ENCODE data around the gene ZIC1. TPM values are rescaled to one million over a fixed set of nuclear protein-coding genes. Genes with fewer than 3 reads are reported as not detected.

The ZIC1 gene
- total and polyA plus RNA-seq, 2 of the 4 experiments (the other 2 are of a cell fraction), result not detected

- H3K4me1 ChIP-seq (ENCODE audit: control insufficient read depth, insufficient read depth, low read length), result no peaks in the 10 kb centered on the region
- no peak overlapping the region for H2AFZ ChIP-seq (replicated peaks; ENCODE audit: low read length, poor library complexity)
- BruUV-seq (replicated peaks), result no TSS peak
- no peak overlapping the region for H3K56ac ChIP-seq (ENCODE audit: extremely low read depth, insufficient read depth, low read length)
- H3K23ac ChIP-seq (ENCODE audit: low read depth, low read length), result no peak overlapping the region
- H3K18ac ChIP-seq (ENCODE audit: low read depth, low read length), result no peak overlapping the region
- H3K9ac ChIP-seq (ENCODE audit: low read depth, low read length), result no peak overlapping the region
- no peak overlapping the region for H2BK120ac ChIP-seq (ENCODE audit: low read depth, low read length)
- intact Hi-C loops (cut with micrococcal nuclease) (no loop called here), in situ Hi-C loops (cut with MboI; ENCODE audit: low sequenced_read_pairs) (no loop called here), dilution Hi-C loops (cut with HindIII; ENCODE audit: low sequenced_read_pairs, unreplicated experiment) (no loop called here)
- H2BK15ac ChIP-seq (ENCODE audit: low read depth, low read length), result no peak overlapping the region
- no peaks in the 10 kb centered on the region for H3K9me1 ChIP-seq (ENCODE audit: insufficient read depth, low read length)
- CTCF ChIA-PET, result no interaction called here
- H4K20me1 ChIP-seq (ENCODE audit: insufficient read depth, low read length), result no peaks in the 10 kb centered on the region
- H4K91ac ChIP-seq (ENCODE audit: insufficient read depth, low read depth, low read length), result no peak overlapping the region
- H3K9me3 ChIP-seq (ENCODE audit: control insufficient read depth, insufficient read depth, low read length), result peaks cover 8% of the 10 kb centered on the region
- no peak overlapping the region for H3K4ac ChIP-seq (ENCODE audit: low read depth, low read length)
- H3K79me1 ChIP-seq (ENCODE audit: low read depth in 1 of 2, low read length in 2 of 2), result no peaks in the 10 kb centered on the region
- H4K8ac ChIP-seq (ENCODE audit: low read depth in 2 of 2, low read length in 2 of 2), result no peak overlapping the region
- H3K4me2 ChIP-seq (ENCODE audit: low read depth, low read length), result no peak overlapping the region
- no peak overlapping the region for H3K27ac ChIP-seq (ENCODE audit: insufficient read depth, low read length)
- no peak overlapping the region for H2AK5ac ChIP-seq (ENCODE audit: low read depth, low read length)
- H2BK5ac ChIP-seq (ENCODE audit: low read depth, low read length, poor library complexity, severe bottlenecking), result no peak overlapping the region
- WGBS, 2 experiments (ENCODE audit: extremely low coverage in 2 of 2, insufficient read length in 1 of 2), result no CpG with 5 or more reads among the region's 2 CpGs
- H4K5ac ChIP-seq (ENCODE audit: low read depth, low read length), result no peak overlapping the region
- H2AK9ac ChIP-seq (replicated peaks; ENCODE audit: low read depth, low read length, poor library complexity), result no peak overlapping the region
- no peak overlapping the region for H3K4me3 ChIP-seq (ENCODE audit: insufficient read depth, low read depth, low read length)
- H3K14ac ChIP-seq (replicated peaks; ENCODE audit: low read depth, low read length), result no peak overlapping the region
- no peaks in the 10 kb centered on the region for H3K36me3 ChIP-seq (ENCODE audit: control insufficient read depth, insufficient read depth, low read length)
- POLR2A ChIA-PET (ENCODE audit: unreplicated experiment), result no interaction called here
- TF ChIP-seq RAD21 (IDR thresholded peaks at IDR 0.05; ENCODE audit: low read length) (no peak), MAZ (IDR thresholded peaks at IDR 0.05; ENCODE audit: borderline replicate concordance, low read depth, low read length) (no peak), POLR2A (IDR thresholded peaks at IDR 0.05; ENCODE audit: low read depth, low read length) (no peak), FOS (IDR thresholded peaks at IDR 0.05; ENCODE audit: low read depth, low read length) (no peak), CEBPB (IDR thresholded peaks at IDR 0.05; ENCODE audit: low read depth, low read length) (no peak), RFX5 (IDR thresholded peaks at IDR 0.05; ENCODE audit: low read depth, low read length) (no peak), CTCF (conservative IDR thresholded peaks at IDR 0.05; ENCODE audit: low read depth, low read length) (no peak), MXI1 (IDR thresholded peaks at IDR 0.05; ENCODE audit: borderline replicate concordance, low read depth, low read length) (no peak), MAFK (IDR thresholded peaks at IDR 0.05; ENCODE audit: low read depth, low read length) (no peak), CHD1 (IDR thresholded peaks at IDR 0.05; ENCODE audit: low read depth, low read length) (no peak), USF2 (IDR thresholded peaks at IDR 0.05; ENCODE audit: low read depth, low read length) (no peak), NFE2L2 (IDR thresholded peaks at IDR 0.05; ENCODE audit: low read depth, low read length) (no peak), BHLHE40 (IDR thresholded peaks at IDR 0.05; ENCODE audit: low read depth, low read length) (no peak), SMC3 (IDR thresholded peaks at IDR 0.05; ENCODE audit: low read depth, low read length) (no peak), ELK1 (IDR thresholded peaks at IDR 0.05; ENCODE audit: borderline replicate concordance, low read depth, low read length) (no peak), RCOR1 (IDR thresholded peaks at IDR 0.05; ENCODE audit: insufficient replicate concordance, low read length) (no peak)
- peaks cover 33% of the 10 kb centered on the region for H3K27me3 ChIP-seq (ENCODE audit: control insufficient read depth, insufficient read depth, low read length)
- ATAC-seq (ENCODE audit: low read depth) (no peak), DNase-seq (no peak)
- H2BK20ac ChIP-seq (ENCODE audit: low read depth, low read length), result no peak overlapping the region
Measured at GRCh38 chr3:147426931-147427330, 17.8 kb downstream of the ZIC1 start.

Data from IMR-90 (cell line).